Upper lobe of right lung (tissue), 1 donor: ENCODE data around the gene NOM1. TPM values are rescaled to one million over a fixed set of nuclear protein-coding genes. Genes with fewer than 3 reads are reported as not detected.
A peak's percentile ranks its signal among the peaks of the same experiment; 100 is the strongest.

Source experiments
- ATAC-seq: fragments of 200-7000 bp; cut with Tn5 transposase; one replicate; pipeline ENCODE4 v1.9.1; 2020; ENCODE audit warnings: mild to moderate bottlenecking, moderate library complexity
- DNase-seq: peaks from one replicate; pipeline ENCODE4 v3.0.0-alpha.2; 2020
- H3K27ac ChIP-seq: fragments of 200-600 bp; one replicate; pipeline ENCODE4 v1.8.0; 2022
- H3K27me3 ChIP-seq: fragments of 200-600 bp; one replicate; pipeline ENCODE4 v1.8.0; 2022; ENCODE audit warnings: mild to moderate bottlenecking
- H3K36me3 ChIP-seq: fragments of 200-600 bp; one replicate; pipeline ENCODE4 v1.8.0; 2022
- H3K4me1 ChIP-seq: fragments of 200-600 bp; one replicate; pipeline ENCODE4 v1.8.0; 2022
- H3K4me3 ChIP-seq: fragments of 200-600 bp; one replicate; pipeline ENCODE4 v1.8.0; 2022; ENCODE audit warnings: mild to moderate bottlenecking
- H3K9me3 ChIP-seq: fragments of 200-600 bp; one replicate; pipeline ENCODE4 v1.8.0; 2022
- intact Hi-C: fragments of 100-400 bp; cut with DNase I; formaldehyde crosslinking; loops from one replicate; pipeline ENCODE4 v1.11.0; 2022
- total RNA-seq: library from RNA; stranded (reverse); fragmentation: NEBNext Ultra II Directional; extraction: Animal tissue kit (Norgen Biotek cat#: 25700); gene quantifications from one replicate; pipeline ENCODE4 v1.2.1, GENCODE V29; 2021
- TF ChIP-seq, protein P1 (sequence below): fragments of 200-600 bp; IDR thresholded peaks from one replicate; pipeline ENCODE4 v1.8.0; 2022; ENCODE audit warnings: antibody characterized with exemption
- donor health status: DM: no; HTN: yes; CAD: no; lungs with severe emphysema.

Gene NOM1
- total RNA-seq, 1 donor from 2014 or later, result 20.6 TPM

- Histone ChIP-seq H3K27ac (no peak overlapping the region), H3K4me3 (no peak overlapping the region), H3K4me1 (peaks cover 13% of the 10 kb centered on the region), H3K9me3 (no peaks in the 10 kb centered on the region), H3K36me3 (no peaks in the 10 kb centered on the region), H3K27me3 (peaks cover 92% of the 10 kb centered on the region)
- DNase-seq (peak; percentile 22), ATAC-seq (no peak)
- intact Hi-C loops, result no loop called here
- TF ChIP-seq, protein P1, sequence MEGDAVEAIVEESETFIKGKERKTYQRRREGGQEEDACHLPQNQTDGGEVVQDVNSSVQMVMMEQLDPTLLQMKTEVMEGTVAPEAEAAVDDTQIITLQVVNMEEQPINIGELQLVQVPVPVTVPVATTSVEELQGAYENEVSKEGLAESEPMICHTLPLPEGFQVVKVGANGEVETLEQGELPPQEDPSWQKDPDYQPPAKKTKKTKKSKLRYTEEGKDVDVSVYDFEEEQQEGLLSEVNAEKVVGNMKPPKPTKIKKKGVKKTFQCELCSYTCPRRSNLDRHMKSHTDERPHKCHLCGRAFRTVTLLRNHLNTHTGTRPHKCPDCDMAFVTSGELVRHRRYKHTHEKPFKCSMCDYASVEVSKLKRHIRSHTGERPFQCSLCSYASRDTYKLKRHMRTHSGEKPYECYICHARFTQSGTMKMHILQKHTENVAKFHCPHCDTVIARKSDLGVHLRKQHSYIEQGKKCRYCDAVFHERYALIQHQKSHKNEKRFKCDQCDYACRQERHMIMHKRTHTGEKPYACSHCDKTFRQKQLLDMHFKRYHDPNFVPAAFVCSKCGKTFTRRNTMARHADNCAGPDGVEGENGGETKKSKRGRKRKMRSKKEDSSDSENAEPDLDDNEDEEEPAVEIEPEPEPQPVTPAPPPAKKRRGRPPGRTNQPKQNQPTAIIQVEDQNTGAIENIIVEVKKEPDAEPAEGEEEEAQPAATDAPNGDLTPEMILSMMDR, result no peak
Measured at GRCh38 chr7:157013101-157013500, 63.6 kb downstream of the NOM1 start.

DNA sequence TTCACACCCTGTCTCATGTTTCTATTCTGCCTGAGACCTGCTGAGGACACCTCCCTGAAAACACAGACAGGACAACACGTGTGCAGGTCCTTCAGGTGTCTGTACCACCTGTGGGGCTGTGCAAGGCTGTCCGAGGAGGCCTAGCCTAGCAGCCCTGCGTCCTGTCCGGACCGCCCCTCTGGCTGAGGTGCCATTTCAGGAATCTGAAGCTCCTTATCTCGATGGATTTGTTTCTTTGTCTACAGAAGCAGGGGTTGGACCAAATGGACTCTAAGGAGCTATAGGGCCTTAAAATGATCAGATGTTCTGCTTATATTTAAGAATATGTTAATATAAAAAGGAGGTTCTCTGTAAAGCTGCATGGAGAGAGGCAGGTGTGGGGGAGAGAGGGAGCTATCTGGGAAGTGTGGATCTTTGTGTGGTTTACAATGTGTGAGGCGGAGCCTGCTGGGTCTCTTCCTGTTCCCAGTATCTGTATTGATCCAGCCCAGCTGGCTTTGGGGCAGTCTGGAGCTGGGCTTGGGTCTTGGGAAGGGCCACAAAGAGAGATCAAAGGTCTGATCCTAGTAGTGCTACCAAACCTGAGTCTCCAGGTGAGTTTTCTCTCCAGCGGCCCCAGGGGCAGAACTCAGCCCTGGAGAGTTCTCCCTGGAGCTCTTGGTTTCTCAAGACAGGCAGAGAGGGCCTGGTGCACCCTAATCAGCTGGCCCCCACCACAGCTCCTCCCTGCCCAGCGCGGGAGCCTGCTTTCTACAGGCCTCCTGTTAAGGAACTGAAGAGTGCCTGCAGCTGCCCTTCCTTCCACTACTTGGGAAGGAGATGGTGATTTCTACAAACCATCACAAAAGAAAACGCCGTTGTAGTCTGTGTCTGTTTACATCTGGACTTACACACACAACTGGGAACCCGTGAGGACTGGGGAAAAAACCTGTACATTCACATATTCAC, 64.4 kb downstream of the NOM1 start:
- DNase-seq (peak; percentile 29), ATAC-seq (no peak)
- no peaks in the 10 kb centered on the region for H3K9me3 ChIP-seq
- TF ChIP-seq, protein P1, result no peak
- intact Hi-C loops, result no loop called here
- H3K4me3 ChIP-seq, result no peak overlapping the region
- no peak overlapping the region for H3K27ac ChIP-seq
- H3K4me1 ChIP-seq, result peaks cover 15% of the 10 kb centered on the region
- H3K36me3 ChIP-seq, result no peaks in the 10 kb centered on the region
- peaks cover 92% of the 10 kb centered on the region for H3K27me3 ChIP-seq

DNA sequence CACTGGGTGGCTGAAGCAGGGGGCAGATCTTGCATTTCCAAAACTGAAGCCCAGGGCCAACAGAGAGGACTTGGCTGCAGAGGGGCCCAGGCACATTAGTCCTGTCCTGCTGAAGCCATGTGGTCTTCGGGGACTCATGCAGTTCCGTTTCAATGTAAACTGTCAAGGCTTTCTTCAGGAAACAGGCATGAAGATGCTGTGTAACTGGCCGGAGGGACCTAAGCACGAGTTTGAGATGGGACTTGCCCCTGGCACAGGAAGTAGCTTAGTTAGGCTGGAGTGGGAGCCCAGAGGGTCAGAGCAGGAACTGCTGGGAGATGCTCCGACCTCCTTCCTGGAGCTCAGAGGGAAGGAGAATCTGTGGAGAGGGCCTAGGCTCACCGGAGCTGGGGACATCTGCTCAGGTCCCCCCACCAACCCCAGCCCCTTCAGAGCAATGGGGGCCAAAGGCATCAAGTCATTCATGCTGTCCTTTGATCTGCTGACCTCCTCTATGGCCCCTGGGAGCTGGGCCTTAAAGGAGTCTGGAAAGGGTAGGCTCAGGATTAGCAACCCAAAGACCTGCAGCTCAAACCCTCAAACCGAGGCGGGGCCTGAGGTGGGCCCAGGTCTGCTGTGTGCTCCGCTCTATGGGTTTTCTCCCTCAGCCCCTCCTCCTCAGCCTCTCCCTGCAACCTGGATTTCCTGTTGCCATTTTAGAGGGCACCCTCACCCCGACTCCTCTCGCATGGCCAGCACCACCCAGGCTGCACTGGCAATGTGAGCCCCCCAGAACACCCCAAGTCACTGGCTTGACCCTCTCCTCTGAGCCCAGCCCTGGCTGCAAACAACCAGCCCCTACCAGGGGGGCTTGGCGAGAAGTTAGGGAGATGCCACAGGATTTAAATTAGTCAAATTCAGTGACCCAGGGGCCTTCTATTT, 65.4 kb downstream of the NOM1 start:
- no peaks in the 10 kb centered on the region for H3K9me3 ChIP-seq
- TF ChIP-seq, protein P1, result no peak
- peaks cover 94% of the 10 kb centered on the region for H3K27me3 ChIP-seq
- DNase-seq (peak; percentile 23), ATAC-seq (no peak)
- H3K36me3 ChIP-seq, result no peaks in the 10 kb centered on the region
- H3K4me1 ChIP-seq, result peaks cover 9% of the 10 kb centered on the region
- intact Hi-C loops, result no loop called here
- H3K27ac ChIP-seq, result no peak overlapping the region
- no peak overlapping the region for H3K4me3 ChIP-seq

DNA sequence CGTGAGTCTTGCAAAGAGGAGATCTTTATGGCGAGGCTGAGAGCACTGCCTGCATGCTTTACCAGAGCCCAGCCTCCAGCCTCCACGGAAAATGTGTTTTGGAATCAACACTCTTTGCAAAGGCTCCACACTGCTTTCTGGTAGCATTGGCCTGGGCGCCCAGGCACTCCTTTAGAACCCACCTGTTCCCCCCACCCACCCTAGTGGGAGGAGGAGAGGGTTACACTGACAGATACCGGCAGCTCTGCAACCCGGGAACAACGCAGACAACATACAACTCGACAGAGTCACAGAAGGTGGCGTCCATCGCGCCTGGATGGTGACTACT, 66.5 kb downstream of the NOM1 start:
- H3K9me3 ChIP-seq, result no peaks in the 10 kb centered on the region
- H3K36me3 ChIP-seq, result no peaks in the 10 kb centered on the region
- H3K4me1 ChIP-seq, result peaks cover 14% of the 10 kb centered on the region
- no peak overlapping the region for H3K4me3 ChIP-seq
- no peak for ATAC-seq
- intact Hi-C loops, result no loop called here
- TF ChIP-seq, protein P1, result no peak
- H3K27me3 ChIP-seq, result peaks cover 98% of the 10 kb centered on the region
- no peak overlapping the region for H3K27ac ChIP-seq
- DNase-seq, result peak; percentile 19

DNA sequence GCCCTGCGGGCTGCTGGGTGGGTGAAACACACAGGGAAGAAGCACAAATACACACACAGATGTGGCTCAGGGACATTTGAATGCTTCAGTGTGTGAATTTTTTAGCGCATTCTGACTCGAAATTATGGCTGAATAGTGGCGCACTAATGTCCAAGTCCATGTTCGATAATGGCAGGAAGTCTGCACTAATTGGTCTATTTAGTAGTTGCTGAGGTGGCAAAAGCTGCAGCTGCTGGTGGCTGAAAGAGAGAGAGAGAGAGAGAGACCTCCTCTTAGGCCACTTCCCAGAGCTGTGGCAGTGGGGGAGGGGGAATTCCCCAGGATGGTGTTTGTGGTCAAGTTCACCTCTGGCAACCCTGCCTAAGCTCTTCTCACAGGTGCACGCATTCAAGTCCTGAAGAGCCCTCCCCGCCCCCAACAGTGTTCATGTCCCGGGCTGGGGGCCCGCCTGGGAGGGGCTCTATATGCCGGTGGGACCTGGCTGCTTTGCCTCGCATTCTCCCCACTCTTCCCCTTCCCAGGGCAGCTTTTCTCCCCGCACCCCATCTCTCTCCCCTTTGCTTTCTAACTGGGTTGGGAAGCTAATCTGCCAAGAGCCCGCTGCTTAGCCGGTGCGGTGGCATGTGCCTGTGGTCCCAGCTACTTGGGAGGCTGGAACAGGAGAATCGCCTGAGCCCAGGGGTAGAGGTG, 67.0 kb downstream of the NOM1 start:
- no peak overlapping the region for H3K27ac ChIP-seq
- H3K36me3 ChIP-seq, result no peaks in the 10 kb centered on the region
- intact Hi-C loops, result no loop called here
- peak; percentile 57 for DNase-seq
- H3K9me3 ChIP-seq, result no peaks in the 10 kb centered on the region
- H3K27me3 ChIP-seq, result peaks cover 98% of the 10 kb centered on the region
- ATAC-seq, result no peak
- TF ChIP-seq, protein P1, result no peak
- H3K4me3 ChIP-seq, result no peak overlapping the region
- H3K4me1 ChIP-seq, result peaks cover 11% of the 10 kb centered on the region
